ENCODE data around the gene PID1. TPM values are rescaled to one million over a fixed set of nuclear protein-coding genes. Genes with fewer than 3 reads are reported as not detected.

PID1 gene
- total and polyA plus RNA-seq, 4 donors = 17.0 to 45.7 (median 30.0) TPM

DNA sequence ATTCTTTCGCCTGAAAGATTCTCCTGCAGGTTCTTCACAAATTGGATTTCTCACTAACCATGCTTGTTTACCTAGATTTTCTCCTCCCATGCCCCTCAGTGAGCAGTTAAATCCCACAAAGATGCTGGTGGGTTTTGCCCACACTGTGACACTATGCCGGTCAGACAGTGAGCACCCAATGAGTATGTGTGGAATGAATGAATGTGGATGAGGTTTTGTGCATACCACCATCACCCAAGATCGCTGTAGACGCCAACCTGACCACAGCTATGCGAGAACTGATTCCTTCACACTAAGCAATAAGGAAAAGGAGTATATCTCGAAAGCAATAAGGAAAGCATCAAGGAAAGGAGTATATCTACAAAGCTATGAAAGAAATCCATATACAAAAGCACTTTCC lies 116.7 kb downstream of the PID1 start:
- peaks cover 0 to 1% (median 0%) of the 10 kb centered on the region in 5 donors for H3K4me1 ChIP-seq (ENCODE audit: control insufficient read depth in 5 of 5, insufficient read depth in 5 of 5, low read length in 5 of 5)
- TF ChIP-seq, protein P1, sequence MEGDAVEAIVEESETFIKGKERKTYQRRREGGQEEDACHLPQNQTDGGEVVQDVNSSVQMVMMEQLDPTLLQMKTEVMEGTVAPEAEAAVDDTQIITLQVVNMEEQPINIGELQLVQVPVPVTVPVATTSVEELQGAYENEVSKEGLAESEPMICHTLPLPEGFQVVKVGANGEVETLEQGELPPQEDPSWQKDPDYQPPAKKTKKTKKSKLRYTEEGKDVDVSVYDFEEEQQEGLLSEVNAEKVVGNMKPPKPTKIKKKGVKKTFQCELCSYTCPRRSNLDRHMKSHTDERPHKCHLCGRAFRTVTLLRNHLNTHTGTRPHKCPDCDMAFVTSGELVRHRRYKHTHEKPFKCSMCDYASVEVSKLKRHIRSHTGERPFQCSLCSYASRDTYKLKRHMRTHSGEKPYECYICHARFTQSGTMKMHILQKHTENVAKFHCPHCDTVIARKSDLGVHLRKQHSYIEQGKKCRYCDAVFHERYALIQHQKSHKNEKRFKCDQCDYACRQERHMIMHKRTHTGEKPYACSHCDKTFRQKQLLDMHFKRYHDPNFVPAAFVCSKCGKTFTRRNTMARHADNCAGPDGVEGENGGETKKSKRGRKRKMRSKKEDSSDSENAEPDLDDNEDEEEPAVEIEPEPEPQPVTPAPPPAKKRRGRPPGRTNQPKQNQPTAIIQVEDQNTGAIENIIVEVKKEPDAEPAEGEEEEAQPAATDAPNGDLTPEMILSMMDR (IDR thresholded peaks at IDR 0.05; ENCODE audit: control extremely low read depth, extremely low read depth) = no peak
- no peak overlapping the region for H3K27ac ChIP-seq (ENCODE audit: low read depth in 1 of 2, low read length in 1 of 2)
- H3K9ac ChIP-seq (ENCODE audit: insufficient read depth in 1 of 2, low read length in 2 of 2) = no peak overlapping the region
- no peaks in the 10 kb centered on the region for H3K9me3 ChIP-seq (ENCODE audit: control insufficient read depth in 4 of 4, insufficient read depth in 3 of 4, low read length in 3 of 4)
- DNase-seq (no peak), ATAC-seq (ENCODE audit: insufficient read depth, low FRiP score) (no peak)
- peaks cover 0 to 5% (median 0%) of the 10 kb centered on the region in 4 donors for H3K36me3 ChIP-seq (ENCODE audit: control insufficient read depth in 4 of 4, insufficient read depth in 4 of 4, low read length in 4 of 4)
- H3K4me3 ChIP-seq = no peak overlapping the region
- WGBS, 2 donors = 87 to 93% methylated on average over 6 of the region's 6 CpGs
- H3K27me3 ChIP-seq (ENCODE audit: control insufficient read depth in 3 of 3, insufficient read depth in 3 of 3, low read length in 2 of 3) = no peaks in the 10 kb centered on the region

DNA sequence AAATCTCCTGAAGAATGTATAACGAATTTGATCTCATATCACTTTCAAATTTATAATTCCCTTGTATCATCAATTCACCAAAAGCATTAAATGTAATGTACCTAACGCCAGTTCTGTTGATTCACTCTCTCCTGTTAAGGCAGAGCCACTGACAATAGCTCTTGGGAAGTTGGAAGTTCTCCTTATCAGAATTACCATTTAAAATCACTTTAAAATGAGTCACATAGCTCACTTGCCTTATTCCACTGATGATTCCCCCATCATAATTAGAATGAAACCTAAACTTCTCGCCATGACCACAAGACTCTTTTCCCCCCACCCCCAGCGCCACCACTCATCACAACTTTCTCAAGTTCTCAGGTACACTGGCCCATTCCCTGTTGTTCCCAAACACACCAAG lies 117.1 kb downstream of the PID1 start:
- no peak overlapping the region for H3K27ac ChIP-seq (ENCODE audit: low read depth in 1 of 2, low read length in 1 of 2)
- H3K4me1 ChIP-seq (ENCODE audit: control insufficient read depth in 5 of 5, insufficient read depth in 5 of 5, low read length in 5 of 5) = peaks cover 0 to 1% (median 0%) of the 10 kb centered on the region in 5 donors
- H3K4me3 ChIP-seq = no peak overlapping the region
- no peaks in the 10 kb centered on the region for H3K27me3 ChIP-seq (ENCODE audit: control insufficient read depth in 3 of 3, insufficient read depth in 3 of 3, low read length in 2 of 3)
- DNase-seq (no peak), ATAC-seq (ENCODE audit: insufficient read depth, low FRiP score) (no peak)
- H3K36me3 ChIP-seq (ENCODE audit: control insufficient read depth in 4 of 4, insufficient read depth in 4 of 4, low read length in 4 of 4) = peaks cover 0 to 5% (median 0%) of the 10 kb centered on the region in 4 donors
- no peaks in the 10 kb centered on the region for H3K9me3 ChIP-seq (ENCODE audit: control insufficient read depth in 4 of 4, insufficient read depth in 3 of 4, low read length in 3 of 4)
- WGBS, 2 donors = 82 to 85% methylated on average over 4 of the region's 4 CpGs
- TF ChIP-seq, protein P1 (IDR thresholded peaks at IDR 0.05; ENCODE audit: control extremely low read depth, extremely low read depth) = no peak
- no peak overlapping the region for H3K9ac ChIP-seq (ENCODE audit: insufficient read depth in 1 of 2, low read length in 2 of 2)

DNA sequence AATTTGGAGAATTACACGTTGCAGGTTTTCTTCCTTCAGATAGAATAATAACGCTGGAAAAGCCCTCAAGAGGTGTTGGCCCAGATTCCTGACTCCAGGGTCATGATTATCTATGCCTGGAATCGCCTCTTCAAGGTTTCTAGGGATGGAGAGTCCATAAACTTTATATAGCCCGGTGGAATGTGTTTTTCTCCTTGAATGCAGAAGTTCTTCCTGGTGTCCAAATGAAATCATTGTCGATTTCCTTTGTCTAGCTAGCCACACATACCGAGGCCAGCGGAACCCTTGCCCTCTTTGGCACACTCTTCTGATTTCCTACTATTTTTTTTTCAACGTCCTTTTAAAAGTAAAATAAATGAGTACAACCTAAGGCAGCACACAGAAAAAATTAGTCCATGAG lies 117.8 kb downstream of the PID1 start:
- TF ChIP-seq, protein P1 (IDR thresholded peaks at IDR 0.05; ENCODE audit: control extremely low read depth, extremely low read depth) = no peak
- Histone ChIP-seq H3K27ac (ENCODE audit: low read depth in 1 of 2, low read length in 1 of 2) (no peak overlapping the region), H3K9me3 (ENCODE audit: control insufficient read depth in 4 of 4, insufficient read depth in 3 of 4, low read length in 3 of 4) (no peaks in the 10 kb centered on the region), H3K36me3 (ENCODE audit: control insufficient read depth in 4 of 4, insufficient read depth in 4 of 4, low read length in 4 of 4) (peaks cover 0 to 5% (median 0%) of the 10 kb centered on the region in 4 donors), H3K9ac (ENCODE audit: insufficient read depth in 1 of 2, low read length in 2 of 2) (no peak overlapping the region), H3K4me3 (no peak overlapping the region), H3K27me3 (ENCODE audit: control insufficient read depth in 3 of 3, insufficient read depth in 3 of 3, low read length in 2 of 3) (no peaks in the 10 kb centered on the region), H3K4me1 (ENCODE audit: control insufficient read depth in 5 of 5, insufficient read depth in 5 of 5, low read length in 5 of 5) (peaks cover 0 to 1% (median 0%) of the 10 kb centered on the region in 5 donors)
- ATAC-seq (ENCODE audit: insufficient read depth, low FRiP score) = no peak
- 69 to 72% methylated on average over 8 of the region's 8 CpGs for WGBS, 2 donors
- no peak for DNase-seq

DNA sequence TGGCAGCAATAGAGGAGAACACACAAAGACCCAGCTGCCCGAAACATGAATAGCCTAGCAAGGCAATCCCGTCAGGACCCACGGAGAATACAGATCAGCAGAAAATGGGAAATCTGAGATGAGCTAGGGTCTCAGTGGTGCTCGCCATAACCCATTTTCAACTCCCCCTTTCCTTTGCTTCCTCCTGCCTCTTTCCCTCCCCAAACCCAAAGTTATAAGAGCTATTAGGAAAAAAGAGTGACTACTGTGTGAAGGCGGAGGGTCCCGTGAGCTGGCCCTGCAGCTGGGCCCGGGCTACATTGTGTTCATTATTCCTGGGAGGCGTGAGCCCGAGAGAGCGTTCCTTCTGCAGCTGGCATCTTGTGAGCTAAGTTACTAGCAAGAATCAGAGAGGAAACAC lies 118.4 kb downstream of the PID1 start:
- no peak for ATAC-seq (ENCODE audit: insufficient read depth, low FRiP score)
- Histone ChIP-seq H3K4me1 (ENCODE audit: control insufficient read depth in 5 of 5, insufficient read depth in 5 of 5, low read length in 5 of 5) (peaks cover 0 to 1% (median 0%) of the 10 kb centered on the region in 5 donors), H3K9me3 (ENCODE audit: control insufficient read depth in 4 of 4, insufficient read depth in 3 of 4, low read length in 3 of 4) (no peaks in the 10 kb centered on the region), H3K4me3 (no peak overlapping the region), H3K9ac (ENCODE audit: insufficient read depth in 1 of 2, low read length in 2 of 2) (no peak overlapping the region), H3K27me3 (ENCODE audit: control insufficient read depth in 3 of 3, insufficient read depth in 3 of 3, low read length in 2 of 3) (no peaks in the 10 kb centered on the region), H3K36me3 (ENCODE audit: control insufficient read depth in 4 of 4, insufficient read depth in 4 of 4, low read length in 4 of 4) (peaks cover 0 to 5% (median 0%) of the 10 kb centered on the region in 4 donors), H3K27ac (ENCODE audit: low read depth in 1 of 2, low read length in 1 of 2) (no peak overlapping the region)
- no peak for DNase-seq
- TF ChIP-seq, protein P1 (IDR thresholded peaks at IDR 0.05; ENCODE audit: control extremely low read depth, extremely low read depth) = no peak
- 93 to 94% methylated on average over 10 of the region's 10 CpGs for WGBS, 2 donors
